K562 (cell line): ENCODE measurements around the gene F2RL1. TPM values are rescaled to one million over a fixed set of nuclear protein-coding genes. Genes with fewer than 3 reads are reported as not detected.
A peak's percentile ranks its signal among the peaks of the same experiment; 100 is the strongest.

Source experiments
- ETS2 ChIP-seq: IDR thresholded peaks from 2 replicates; pipeline ENCODE4 v1.6.1; 2016; ENCODE audit warnings: borderline replicate concordance, missing genetic modification characterization, mild to moderate bottlenecking, moderate library complexity, missing compliant biosample characterization; ENCODE audit not compliant: poor library complexity, severe bottlenecking
- EZH2 ChIP-seq: IDR thresholded peaks from 2 replicates; pipeline ENCODE4 v1.6.1; 2012; ENCODE audit warnings: low read depth, mild to moderate bottlenecking, inconsistent platforms, low read length, borderline replicate concordance
- FOXP1 ChIP-seq: sonication (generic); formaldehyde crosslinking; IDR thresholded peaks from 2 replicates; pipeline ENCODE4 v1.8.0; 2022; ENCODE audit warnings: mild to moderate bottlenecking, missing genetic modification reagents
- KLF1 ChIP-seq: fragments of 450-650 bp; IDR thresholded peaks from 2 replicates; pipeline ENCODE4 v1.6.1; 2016; ENCODE audit warnings: missing genetic modification characterization, missing compliant biosample characterization
- KLF16 ChIP-seq: IDR thresholded peaks from 2 replicates; pipeline ENCODE4 v1.6.1; 2016; ENCODE audit warnings: antibody characterized with exemption
- MAX ChIP-seq: sonication (generic); formaldehyde crosslinking; IDR thresholded peaks from 2 replicates; pipeline ENCODE4 v1.9.0; 2022; ENCODE audit warnings: mild to moderate bottlenecking, missing genetic modification reagents
- MEIS2 ChIP-seq: fragments of 450-650 bp; IDR thresholded peaks from 2 replicates; pipeline ENCODE4 v1.6.1; 2014; ENCODE audit warnings: mild to moderate bottlenecking; ENCODE audit not compliant: partially characterized antibody
- PHTF2 ChIP-seq: fragments of 250-450 bp; sonication (Bioruptor Pico); IDR thresholded peaks from 2 replicates; pipeline ENCODE4 v1.5.0; 2021; ENCODE audit warnings: mild to moderate bottlenecking
- PPARD ChIP-seq: fragments of 250-450 bp; sonication (Bioruptor Pico); IDR thresholded peaks from 2 replicates; pipeline ENCODE4 v1.8.0; 2022; ENCODE audit warnings: inconsistent platforms, mild to moderate bottlenecking, moderate library complexity
- RB1 ChIP-seq: fragments of 450-650 bp; IDR thresholded peaks from 2 replicates; pipeline ENCODE4 v1.6.1; 2017; ENCODE audit warnings: low read depth, mild to moderate bottlenecking
- RFX1 ChIP-seq: fragments of 450-650 bp; IDR thresholded peaks from 2 replicates; pipeline ENCODE4 v1.6.1; 2016; ENCODE audit warnings: mild to moderate bottlenecking, moderate library complexity
- SRSF1 ChIP-seq: fragments of 200-400 bp; formaldehyde crosslinking; IDR thresholded peaks from 2 replicates; pipeline ENCODE4 v1.6.1; 2017; ENCODE audit warnings: mild to moderate bottlenecking, low read depth, low read length, moderate library complexity
- TEAD2 ChIP-seq: fragments of 450-650 bp; IDR thresholded peaks from 2 replicates; pipeline ENCODE4 v1.6.1; 2016; ENCODE audit warnings: missing genetic modification characterization, control low read depth, missing compliant biosample characterization
- ZNF217 ChIP-seq: sonication (generic); formaldehyde crosslinking; IDR thresholded peaks from 2 replicates; pipeline ENCODE4 v1.8.0; 2022; ENCODE audit warnings: mild to moderate bottlenecking, missing genetic modification reagents
- ZNF23 ChIP-seq: fragments of 250-450 bp; sonication (Bioruptor Pico); IDR thresholded peaks from 2 replicates; pipeline ENCODE4 v1.4.0; 2020; ENCODE audit warnings: mild to moderate bottlenecking
- ZNF354B ChIP-seq: fragments of 250-450 bp; sonication (Bioruptor Pico); IDR thresholded peaks from 2 replicates; pipeline ENCODE4 v1.4.0; 2020
- polyA plus RNA-seq, 8 experiments: library from polyadenylated mRNA; depleted of rRNA in 4 of 8; stranded (reverse) in 5 of 8; unstranded in 3 of 8; fragments of >200 nt; fragmentation: Nextera tagmentation in 2 of 8; fragmentation: Illumina TruSeq in 1 of 8; extraction: Ambion mirVana in 2 of 8; extraction: Trizol in 1 of 8; gene quantifications; 2 replicates each; pipeline versions ENCODE4 v1.2.1 to v1.2.3, GENCODE V29; 2011 to 2014; ENCODE audit warnings: inconsistent platforms in 1 of 8, missing spikeins in 1 of 8
- total RNA-seq, 7 experiments: library from RNA; depleted of rRNA in 6 of 7; stranded (reverse); fragments of >200 nt in 6 of 7; fragmentation: Illumina TruSeq in 2 of 7; extraction: Trizol in 2 of 7; gene quantifications; 2 replicates each; pipeline versions ENCODE4 v1.2.1 to v1.2.3, GENCODE V29; 2011 to 2021; ENCODE audit warnings: low replicate concordance in 1 of 7
- TF ChIP-seq, protein P1 (sequence below), 3 experiments: fragments of 200-800 bp in 1 of 3; sonication (Bioruptor generic) in 1 of 3; sonication (generic) in 1 of 3; formaldehyde crosslinking in 1 of 3; IDR thresholded peaks; 2 replicates each; pipeline versions ENCODE4 v1.6.1 to v1.8.0; 2016 to 2022; ENCODE audit warnings: mild to moderate bottlenecking in 2 of 3, missing compliant biosample characterization in 2 of 3, missing genetic modification characterization in 2 of 3, missing genetic modification reagents in 1 of 3

The F2RL1 gene
- total and polyA plus RNA-seq, 9 of the 15 experiments (the other 6 are each of a cell fraction or from before 2014, with no cell fraction given): 0.03 to 0.50 (median 0.27) TPM; not detected in 6

- TF ChIP-seq ZNF217 (CRISPR knock-in tag) (no peak), KLF16 (no peak), RFX1 (no peak), RB1 (peak; percentile 41; the same call in 1 of the 2 replicates), SRSF1 (no peak), ZNF23 (CRISPR knock-in tag) (no peak), EZH2 (no peak), FOXP1 (CRISPR knock-in tag) (peak; percentile 59; the same call in 1 of the 2 replicates), ZNF354B (CRISPR knock-in tag) (no peak), MEIS2 (no peak), TEAD2 (tag) (no peak), ETS2 (tag) (no peak), KLF1 (tag) (no peak), PHTF2 (CRISPR knock-in tag) (no peak), MAX (CRISPR knock-in tag) (peak; percentile 28; the same call in 1 of the 2 replicates), PPARD (CRISPR knock-in tag) (no peak)
- TF ChIP-seq, protein P1, sequence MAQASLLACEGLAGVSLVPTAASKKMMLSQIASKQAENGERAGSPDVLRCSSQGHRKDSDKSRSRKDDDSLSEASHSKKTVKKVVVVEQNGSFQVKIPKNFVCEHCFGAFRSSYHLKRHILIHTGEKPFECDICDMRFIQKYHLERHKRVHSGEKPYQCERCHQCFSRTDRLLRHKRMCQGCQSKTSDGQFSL (CRISPR knock-in tag; IDR thresholded peaks at IDR 0.05): no peak
- TF ChIP-seq, protein P1 (tag; IDR thresholded peaks at IDR 0.05): no peak
Observed at GRCh38 chr5:76818844-76819831, at the start of gene F2RL1 (continued).
